Keratinocyte (primary cell): ENCODE results near the gene GPR158. TPM values are rescaled to one million over a fixed set of nuclear protein-coding genes. Genes with fewer than 3 reads are reported as not detected.

Experiments used
- DNase-seq: peaks from one replicate; pipeline ENCODE4 v3.0.0-alpha.2; 2011; ENCODE audit warnings: low read depth, missing footprints, low spot score
- FAIRE-seq: peaks from 2 replicates; lab custom pipeline; 2011; peaks lifted over from hg19 to GRCh38; lab: Jason Lieb, UNC
- H2AFZ ChIP-seq: 2 replicates; pipeline ENCODE4 v1.6.0; 2012; ENCODE audit warnings: low read length, control low read depth, inconsistent platforms; ENCODE audit not compliant: control insufficient read depth
- H3K27ac ChIP-seq: 2 replicates; pipeline ENCODE4 v1.5.1; 2011; ENCODE audit warnings: low read length; ENCODE audit not compliant: control insufficient read depth, insufficient read depth
- H3K27me3 ChIP-seq: 3 replicates; pipeline ENCODE4 v1.6.0; 2011; ENCODE audit warnings: low read length; ENCODE audit not compliant: control insufficient read depth, insufficient read depth; ENCODE audit errors: extremely low read depth
- H3K36me3 ChIP-seq, 2 experiments: 2 replicates in 1 of 2; 3 replicates in 1 of 2; pipeline ENCODE4 v1.5.1; 2011; ENCODE audit warnings: low read length in 2 of 2, mild to moderate bottlenecking in 1 of 2; ENCODE audit not compliant: control insufficient read depth in 2 of 2, insufficient read depth in 2 of 2; ENCODE audit errors: extremely low read depth in 1 of 2
- H3K4me1 ChIP-seq: 3 replicates; pipeline ENCODE4 v1.5.1; 2011; ENCODE audit warnings: low read length; ENCODE audit not compliant: control insufficient read depth, insufficient read depth; ENCODE audit errors: extremely low read depth
- H3K4me2 ChIP-seq: 3 replicates; pipeline ENCODE4 v1.6.0; 2011; ENCODE audit warnings: low read depth, low read length; ENCODE audit not compliant: control insufficient read depth, insufficient read depth; ENCODE audit errors: extremely low read depth
- H3K4me3 ChIP-seq, 3 experiments: fragments of 200-600 bp in 1 of 3; sonication (generic) in 1 of 3; 2 replicates in 2 of 3; 3 replicates in 1 of 3; pipeline ENCODE4 v1.5.1; 2011 to 2016; ENCODE audit warnings: low read length in 3 of 3, mild to moderate bottlenecking in 3 of 3, control low read depth in 2 of 3, inconsistent platforms in 1 of 3, low read depth in 1 of 3, mixed read lengths in 1 of 3, mixed run types in 1 of 3, moderate library complexity in 1 of 3; ENCODE audit not compliant: control insufficient read depth in 2 of 3, insufficient read depth in 2 of 3; ENCODE audit errors: extremely low read depth in 1 of 3
- H3K79me2 ChIP-seq: 2 replicates; pipeline ENCODE4 v1.6.0; 2012; ENCODE audit warnings: low read length; ENCODE audit not compliant: control insufficient read depth, insufficient read depth
- H3K9ac ChIP-seq: 3 replicates; pipeline ENCODE4 v1.6.0; 2011; ENCODE audit warnings: low read length; ENCODE audit not compliant: control insufficient read depth, insufficient read depth; ENCODE audit errors: extremely low read depth
- H3K9me1 ChIP-seq: 3 replicates; pipeline ENCODE4 v1.6.0; 2011; ENCODE audit warnings: low read length; ENCODE audit not compliant: control insufficient read depth, insufficient read depth; ENCODE audit errors: extremely low read depth
- H3K9me3 ChIP-seq: 2 replicates; pipeline ENCODE4 v1.5.1; 2012; ENCODE audit warnings: low read depth, low read length; ENCODE audit not compliant: control insufficient read depth
- H4K20me1 ChIP-seq: 3 replicates; pipeline ENCODE4 v1.6.0; 2011; ENCODE audit warnings: low read length; ENCODE audit not compliant: control insufficient read depth, insufficient read depth; ENCODE audit errors: extremely low read depth
- EZH2 ChIP-seq: IDR thresholded peaks from one replicate; pipeline ENCODE4 v1.6.1; 2012; ENCODE audit warnings: inconsistent platforms, mild to moderate bottlenecking, low read length, moderate library complexity
- dilution Hi-C: fragments of 300-500 bp; cut with MboI; formaldehyde crosslinking; loops from one replicate; pipeline ENCODE4 v1.7.0; 2020; ENCODE audit warnings: low sequenced_read_pairs; ENCODE audit not compliant: extremely low pct_ligation_motif_present
- polyA plus RNA-seq, 5 experiments: library from polyadenylated mRNA; depleted of rRNA in 3 of 5; stranded (reverse) in 3 of 5; stranded (forward) in 1 of 5; unstranded in 1 of 5; fragments of >200 nt; gene quantifications; 1 replicate in 1 of 5; 2 replicates in 3 of 5; 3 replicates in 1 of 5; pipeline versions ENCODE4 v1.2.1 to v1.2.3, GENCODE V29; 2011 to 2012; ENCODE audit warnings: missing spikeins in 2 of 5, low read depth in 1 of 5, low replicate concordance in 1 of 5
- TF ChIP-seq, protein P1 (sequence below), 3 experiments: IDR thresholded peaks in 1 of 3; conservative IDR thresholded peaks in 1 of 3; optimal IDR thresholded peaks in 1 of 3; 2 replicates in 2 of 3; 3 replicates in 1 of 3; pipeline versions ENCODE3 to v1.5.1; 2011; ENCODE audit warnings: low read length in 3 of 3, mild to moderate bottlenecking in 3 of 3, moderate library complexity in 2 of 3, control low read depth in 1 of 3, inconsistent platforms in 1 of 3; ENCODE audit not compliant: insufficient read depth in 2 of 3; ENCODE audit errors: extremely low read depth in 1 of 3

GPR158 gene
- polyA plus RNA-seq, 1 donor (not counting 4 experiments of a cell fraction or from before 2014, with no cell fraction given), result not detected

DNA sequence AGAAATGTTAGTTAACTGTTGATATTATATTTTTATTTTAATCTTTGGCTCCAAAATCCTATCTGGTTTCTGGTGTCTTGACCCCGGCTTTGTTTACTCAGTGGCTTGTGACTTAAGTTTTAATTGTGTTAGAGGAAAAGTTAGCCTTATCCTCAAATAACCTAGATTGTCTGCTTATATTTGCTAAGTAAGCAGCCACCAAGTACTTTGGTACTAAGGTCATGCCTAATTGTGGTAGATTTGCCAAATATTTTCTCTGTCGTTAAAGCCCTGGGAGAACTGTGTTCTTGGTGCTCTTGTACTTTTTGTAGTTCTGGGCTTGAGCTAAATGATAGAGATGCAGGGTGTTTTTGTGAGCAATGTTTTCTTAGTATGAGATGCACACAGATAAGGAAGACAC is 34.8 kb downstream of the GPR158 start:
- no peaks in the 10 kb centered on the region for H3K36me3 ChIP-seq

DNA sequence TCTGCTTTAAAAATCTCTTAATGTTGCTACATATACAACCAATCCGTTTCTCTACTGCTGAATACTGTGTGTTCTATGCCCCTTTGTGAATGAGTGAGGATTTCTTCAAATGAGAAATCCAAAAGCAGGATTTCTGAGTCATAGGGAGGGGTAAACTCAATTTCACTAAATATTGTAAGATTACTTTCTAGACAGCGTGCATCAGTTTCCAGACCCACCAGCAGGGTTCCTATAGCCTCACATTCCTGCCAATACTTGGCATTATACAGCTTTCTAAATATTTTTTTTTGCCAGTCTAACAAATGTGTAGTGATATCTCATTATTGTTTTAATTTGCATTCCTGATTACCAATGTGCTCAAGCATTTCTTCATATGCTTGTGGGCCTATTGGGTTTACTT is 35.5 kb downstream of the GPR158 start:
- Histone ChIP-seq H3K9ac (no peak overlapping the region), H3K27me3 (no peaks in the 10 kb centered on the region), H3K9me3 (no peaks in the 10 kb centered on the region), H4K20me1 (no peaks in the 10 kb centered on the region), H3K27ac (no peak overlapping the region), H2AFZ (no peak overlapping the region), H3K4me1 (no peaks in the 10 kb centered on the region), H3K36me3 (no peaks in the 10 kb centered on the region), H3K79me2 (no peaks in the 10 kb centered on the region), H3K9me1 (no peaks in the 10 kb centered on the region), H3K4me2 (no peak overlapping the region), H3K4me3 (no peak overlapping the region)
- DNase-seq, result no peak
- dilution Hi-C loops, result no loop called here
- TF ChIP-seq EZH2, result no peak
- TF ChIP-seq, protein P1, sequence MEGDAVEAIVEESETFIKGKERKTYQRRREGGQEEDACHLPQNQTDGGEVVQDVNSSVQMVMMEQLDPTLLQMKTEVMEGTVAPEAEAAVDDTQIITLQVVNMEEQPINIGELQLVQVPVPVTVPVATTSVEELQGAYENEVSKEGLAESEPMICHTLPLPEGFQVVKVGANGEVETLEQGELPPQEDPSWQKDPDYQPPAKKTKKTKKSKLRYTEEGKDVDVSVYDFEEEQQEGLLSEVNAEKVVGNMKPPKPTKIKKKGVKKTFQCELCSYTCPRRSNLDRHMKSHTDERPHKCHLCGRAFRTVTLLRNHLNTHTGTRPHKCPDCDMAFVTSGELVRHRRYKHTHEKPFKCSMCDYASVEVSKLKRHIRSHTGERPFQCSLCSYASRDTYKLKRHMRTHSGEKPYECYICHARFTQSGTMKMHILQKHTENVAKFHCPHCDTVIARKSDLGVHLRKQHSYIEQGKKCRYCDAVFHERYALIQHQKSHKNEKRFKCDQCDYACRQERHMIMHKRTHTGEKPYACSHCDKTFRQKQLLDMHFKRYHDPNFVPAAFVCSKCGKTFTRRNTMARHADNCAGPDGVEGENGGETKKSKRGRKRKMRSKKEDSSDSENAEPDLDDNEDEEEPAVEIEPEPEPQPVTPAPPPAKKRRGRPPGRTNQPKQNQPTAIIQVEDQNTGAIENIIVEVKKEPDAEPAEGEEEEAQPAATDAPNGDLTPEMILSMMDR (optimal IDR thresholded peaks at IDR 0.05 in 1 of 3, IDR thresholded peaks at IDR 0.05 in 1 of 3, conservative IDR thresholded peaks at IDR 0.05 in 1 of 3; ENCODE audit: extremely low read depth in 1 of 3, insufficient read depth in 2 of 3, low read length in 3 of 3), result no peak
- FAIRE-seq, result no peak

More for the DNA sequence above, 34.8 kb downstream of the GPR158 start:
- dilution Hi-C loops, result no loop called here
- FAIRE-seq (no peak), DNase-seq (no peak)
- Histone ChIP-seq H4K20me1 (no peaks in the 10 kb centered on the region), H3K27me3 (no peaks in the 10 kb centered on the region), H2AFZ (no peak overlapping the region), H3K9me3 (no peaks in the 10 kb centered on the region), H3K9me1 (no peaks in the 10 kb centered on the region), H3K79me2 (no peaks in the 10 kb centered on the region), H3K4me2 (no peak overlapping the region), H3K9ac (no peak overlapping the region), H3K27ac (no peak overlapping the region), H3K4me3 (no peak overlapping the region), H3K4me1 (no peaks in the 10 kb centered on the region)
- TF ChIP-seq, protein P1 (optimal IDR thresholded peaks at IDR 0.05 in 1 of 3, IDR thresholded peaks at IDR 0.05 in 1 of 3, conservative IDR thresholded peaks at IDR 0.05 in 1 of 3; ENCODE audit: extremely low read depth in 1 of 3, insufficient read depth in 2 of 3, low read length in 3 of 3), result no peak
- no peak for TF ChIP-seq EZH2
